ENCODE data around the gene DLK1. TPM values are rescaled to one million over a fixed set of nuclear protein-coding genes. Genes with fewer than 3 reads are reported as not detected.

The DLK1 gene
- polyA plus RNA-seq, 12 donors, result 1,182 to 2,893 (median 1,902) TPM

- no peak for DNase-seq
Observed at GRCh38 chr14:100710826-100711462, 15.7 kb upstream of the DLK1 start.

- no peak for DNase-seq
Observed at GRCh38 chr14:100711493-100711892, 15.2 kb upstream of the DLK1 start.

GRCh38 chr14:100712490-100712889 lies 14.2 kb upstream of the DLK1 start:
- no peak for DNase-seq

- no peak for DNase-seq
Observed at GRCh38 chr14:100713705-100714104, 13.0 kb upstream of the DLK1 start.

- no peak for DNase-seq
Observed at GRCh38 chr14:100714258-100714892, 12.3 kb upstream of the DLK1 start.

- no peak for DNase-seq
Observed at GRCh38 chr14:100715332-100715731, 11.4 kb upstream of the DLK1 start.

GRCh38 chr14:100715803-100716202 lies 10.9 kb upstream of the DLK1 start:
- no peak for DNase-seq

- DNase-seq, result no peak
Observed at GRCh38 chr14:100717386-100717785, 9.3 kb upstream of the DLK1 start.

GRCh38 chr14:100719976-100720520 lies 6.6 kb upstream of the DLK1 start:
- no peak for DNase-seq

GRCh38 chr14:100721568-100721967 lies 5.1 kb upstream of the DLK1 start:
- DNase-seq, result no peak

GRCh38 chr14:100722367-100722766 lies 4.3 kb upstream of the DLK1 start:
- no peak for DNase-seq

- DNase-seq, result no peak
Observed at GRCh38 chr14:100723135-100723829, 3.4 kb upstream of the DLK1 start.

GRCh38 chr14:100723830-100724437 lies 2.8 kb upstream of the DLK1 start:
- DNase-seq, result no peak

GRCh38 chr14:100724536-100724935 lies 2.2 kb upstream of the DLK1 start:
- DNase-seq, result no peak

- no peak for DNase-seq
Observed at GRCh38 chr14:100725587-100726387, 905 bp upstream of the DLK1 start.

GRCh38 chr14:100727086-100727872 lies 587 bp downstream of the DLK1 start:
- no peak for DNase-seq

GRCh38 chr14:100727873-100728240 lies 1.2 kb downstream of the DLK1 start:
- no peak for DNase-seq

- no peak for DNase-seq
Observed at GRCh38 chr14:100728962-100729361, 2.3 kb downstream of the DLK1 start.

GRCh38 chr14:100729982-100730381 lies 3.3 kb downstream of the DLK1 start:
- DNase-seq, result no peak

GRCh38 chr14:100730581-100730980 lies 3.9 kb downstream of the DLK1 start:
- no peak for DNase-seq
